Measurements from ENCODE around the gene SMAD5.

GRCh38 chr5:136205061-136205702, 72.5 kb downstream of the SMAD5 start:
- no peak for TF ChIP-seq REST (IDR thresholded peaks at IDR 0.05; ENCODE audit: unreplicated experiment)
- TF ChIP-seq POLR2AphosphoS5 (IDR thresholded peaks at IDR 0.05; ENCODE audit: low read depth): no peak
- no peak for TF ChIP-seq CTCF (conservative IDR thresholded peaks at IDR 0.05; ENCODE audit: low read depth in 2 of 2)
